Left kidney (tissue), 2 donors: ENCODE measurements around the gene TLK1. TPM values are rescaled to one million over a fixed set of nuclear protein-coding genes. Genes with fewer than 3 reads are reported as not detected.
A peak's percentile ranks its signal among the peaks of the same experiment; 100 is the strongest.
"Not testable (repeated sequence)": the region's sequence is repeated elsewhere in the genome, so short reads cannot be mapped to it uniquely, and the experiment has no call there.

Source experiments
- DNase-seq: peaks from one replicate; pipeline ENCODE4 v3.0.0-alpha.2; 2013
- polyA plus RNA-seq: library from polyadenylated mRNA; unstranded; fragments of 120-200 nt; gene quantifications from one replicate; pipeline ENCODE4 v1.2.1, GENCODE V29; 2013; ENCODE audit not compliant: insufficient read length

TLK1 gene
- polyA plus RNA-seq, 1 donor: 64.0 TPM

DNA sequence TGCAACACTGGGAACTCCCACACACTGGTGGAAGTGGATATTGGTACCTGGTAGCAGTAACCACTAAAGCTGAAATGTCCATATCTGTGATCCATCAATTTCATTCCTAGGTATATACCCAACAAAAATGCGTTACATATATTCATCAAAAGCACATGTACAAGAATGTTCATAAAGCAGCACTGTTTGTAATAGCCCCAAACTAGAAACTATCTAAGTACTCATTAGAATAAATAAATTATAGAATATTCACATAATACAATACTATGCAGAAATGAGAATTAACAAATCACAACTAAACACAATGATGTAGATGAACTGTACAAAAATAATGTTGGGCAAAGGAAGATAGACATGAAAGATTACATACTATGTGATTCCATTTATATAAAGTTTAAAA lies 11.1 kb upstream of the TLK1 start:
- no peak for DNase-seq

DNA sequence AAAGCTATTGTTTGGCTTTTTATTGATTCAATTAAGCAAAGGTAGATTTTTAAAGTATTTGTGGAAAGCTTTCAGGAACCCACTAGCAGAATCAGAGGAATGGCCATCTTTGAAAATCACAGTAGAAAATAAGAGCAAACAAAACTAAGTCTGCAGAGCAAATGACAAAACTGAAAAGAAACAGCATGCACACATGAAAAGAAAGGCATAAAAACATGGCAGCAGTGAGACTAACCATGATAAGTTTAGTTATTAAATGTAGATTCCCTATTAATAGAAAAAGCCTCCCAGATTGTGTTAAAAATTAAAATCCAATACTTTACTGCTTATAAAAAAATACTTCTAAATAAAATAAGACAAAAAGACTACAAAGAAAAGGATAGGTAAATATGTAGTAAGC lies 9.1 kb upstream of the TLK1 start:
- DNase-seq: no peak

DNA sequence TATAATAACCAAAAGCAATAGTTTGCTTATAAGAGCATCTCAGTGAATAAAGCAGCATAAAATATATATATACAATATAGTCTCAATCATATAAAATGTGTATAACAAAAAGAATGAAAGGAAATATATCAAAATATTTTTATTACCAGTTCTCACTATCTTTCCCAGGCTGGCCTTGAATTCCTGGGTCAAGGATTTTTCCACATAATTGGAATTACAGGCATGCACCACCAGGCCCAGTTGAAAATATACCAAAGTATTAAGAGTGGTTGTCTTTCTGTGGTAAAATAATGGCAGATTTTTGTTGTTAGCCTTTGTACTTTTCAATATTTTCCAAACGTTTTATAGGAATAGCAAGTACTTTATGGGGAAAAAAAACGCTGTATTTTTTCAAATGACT lies 8.6 kb upstream of the TLK1 start:
- DNase-seq: no peak

- DNase-seq: no peak
Observed at GRCh38 chr2:171167352-171167997, 6.8 kb upstream of the TLK1 start.

DNA sequence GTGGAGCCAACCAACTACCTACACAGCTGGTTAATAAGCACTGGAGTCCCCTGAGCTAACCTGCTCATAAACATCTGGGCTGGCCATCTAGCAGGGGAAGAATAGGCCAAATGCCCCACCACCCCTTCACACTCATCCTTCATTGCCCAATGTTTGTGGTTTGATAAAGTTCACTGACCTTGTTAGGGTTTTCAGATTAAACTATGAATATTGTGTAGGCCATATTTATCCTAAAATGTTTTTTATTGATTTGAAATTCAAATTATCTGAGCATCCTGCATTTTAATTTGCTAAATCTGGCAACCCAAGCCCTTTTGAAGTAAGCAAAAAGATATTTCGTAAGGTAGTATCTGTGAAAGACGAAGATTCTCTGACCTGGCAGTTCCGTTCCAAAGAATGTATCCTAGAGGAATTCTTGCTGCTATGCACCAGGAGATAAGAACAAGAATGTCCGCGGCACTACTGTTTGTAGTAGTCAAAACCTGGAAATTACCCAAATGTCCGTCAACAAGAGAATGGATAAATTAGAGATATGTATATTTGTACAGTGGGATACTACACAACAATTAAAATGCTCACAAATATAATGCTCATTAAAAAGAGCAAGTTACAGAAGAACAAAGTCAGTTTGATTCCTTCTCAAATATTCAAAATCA lies 5.8 kb upstream of the TLK1 start:
- no peak for DNase-seq

DNA sequence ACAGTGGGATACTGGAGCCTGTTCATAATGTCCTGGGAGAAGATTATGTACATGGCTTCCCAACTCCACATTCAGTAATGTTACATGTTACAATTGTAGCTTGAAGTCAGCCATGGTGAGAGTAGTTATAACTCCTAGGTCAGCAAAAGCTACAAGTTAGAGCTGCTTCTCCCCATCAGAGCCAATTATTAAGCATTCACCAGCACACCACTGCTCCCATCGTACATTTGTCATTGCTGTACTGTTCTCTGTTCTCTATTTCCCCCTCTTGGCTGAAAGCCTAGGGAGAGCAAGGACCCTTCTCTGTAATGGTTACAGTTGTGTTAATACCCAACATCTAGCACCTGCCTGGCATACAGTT lies 5.3 kb upstream of the TLK1 start:
- no peak for DNase-seq

- DNase-seq: no peak
Observed at GRCh38 chr2:171163261-171163660, 2.6 kb upstream of the TLK1 start.

GRCh38 chr2:171162522-171163197 lies 2.0 kb upstream of the TLK1 start:
- DNase-seq: not testable (repeated sequence)

DNA sequence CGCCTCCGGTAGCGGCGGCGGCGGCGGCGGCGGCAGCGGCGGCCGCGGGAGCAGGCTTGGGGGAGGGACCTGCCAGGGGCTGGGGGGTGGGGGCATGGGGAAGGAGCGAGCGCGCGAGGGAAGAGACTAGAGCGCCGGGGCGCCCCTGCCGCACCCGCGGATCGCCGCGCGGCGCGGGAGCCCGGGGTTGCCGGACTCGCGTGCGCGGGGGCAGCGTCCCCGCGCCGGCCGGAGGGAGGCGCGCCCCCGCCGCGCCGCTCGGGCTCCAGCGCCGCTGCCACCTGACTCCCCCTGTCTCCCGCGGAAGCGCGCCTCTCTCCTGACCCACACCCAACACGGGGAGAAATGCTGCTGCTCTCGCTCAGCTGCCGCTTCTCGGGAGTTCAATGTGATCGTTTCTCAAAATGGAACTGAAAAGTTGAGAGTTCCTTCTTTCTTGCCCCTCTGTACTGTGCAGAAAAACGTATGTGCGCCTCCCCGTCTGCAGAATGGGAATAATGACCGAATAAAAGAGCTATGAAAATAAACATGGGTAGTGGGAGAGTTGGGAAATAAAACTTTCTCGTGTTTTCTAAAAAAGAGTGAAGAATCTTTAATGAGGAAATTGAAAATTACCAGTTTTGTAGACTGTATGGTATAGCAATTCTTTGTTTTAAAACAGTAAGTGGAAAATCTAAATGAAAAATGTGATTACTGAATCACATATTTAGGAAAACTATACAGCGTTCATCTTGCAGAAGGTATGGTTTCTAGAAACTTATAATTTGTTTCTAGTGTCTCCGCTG lies 455 bp upstream of the TLK1 start:
- DNase-seq: peak; percentile 64

- DNase-seq: peak; percentile 66
Observed at GRCh38 chr2:171159372-171160118, 1.1 kb downstream of the TLK1 start.

GRCh38 chr2:171158790-171159371 lies 1.8 kb downstream of the TLK1 start:
- no peak for DNase-seq

DNA sequence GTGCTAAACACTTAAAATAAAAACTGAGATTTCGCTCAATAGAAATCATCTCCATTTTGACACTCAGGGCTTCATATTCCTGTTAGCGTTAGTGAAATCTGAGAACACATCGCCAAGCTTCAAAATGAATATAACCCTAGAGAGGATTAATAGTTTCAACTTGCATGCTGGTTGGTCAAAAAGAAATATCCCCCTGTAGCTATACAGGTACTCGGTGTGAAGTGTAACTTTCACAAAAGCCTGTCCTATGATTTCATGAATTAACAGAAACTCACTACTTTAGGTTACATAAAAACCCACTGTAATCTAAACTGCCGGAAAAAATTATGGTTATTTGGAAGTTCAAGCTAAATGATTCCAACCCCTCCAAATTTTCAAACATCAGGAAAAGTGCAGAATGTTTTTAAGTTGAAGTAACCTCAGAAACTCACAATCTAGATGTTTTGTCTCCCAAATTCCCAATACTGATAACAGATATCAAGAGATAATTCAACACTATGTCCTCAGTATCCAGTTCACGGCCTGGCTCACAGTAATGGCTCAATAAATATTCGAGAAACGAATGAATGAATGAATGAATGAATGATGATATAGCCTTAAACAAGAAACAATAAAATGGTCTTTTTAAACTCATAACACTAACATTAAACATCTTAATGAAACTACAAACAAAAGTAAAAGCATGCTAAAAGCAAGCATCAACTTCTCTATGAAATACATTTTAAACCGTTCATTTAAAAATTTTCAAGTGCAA lies 2.5 kb downstream of the TLK1 start:
- DNase-seq: no peak

- no peak for DNase-seq
Observed at GRCh38 chr2:171157109-171157500, 3.6 kb downstream of the TLK1 start.

DNA sequence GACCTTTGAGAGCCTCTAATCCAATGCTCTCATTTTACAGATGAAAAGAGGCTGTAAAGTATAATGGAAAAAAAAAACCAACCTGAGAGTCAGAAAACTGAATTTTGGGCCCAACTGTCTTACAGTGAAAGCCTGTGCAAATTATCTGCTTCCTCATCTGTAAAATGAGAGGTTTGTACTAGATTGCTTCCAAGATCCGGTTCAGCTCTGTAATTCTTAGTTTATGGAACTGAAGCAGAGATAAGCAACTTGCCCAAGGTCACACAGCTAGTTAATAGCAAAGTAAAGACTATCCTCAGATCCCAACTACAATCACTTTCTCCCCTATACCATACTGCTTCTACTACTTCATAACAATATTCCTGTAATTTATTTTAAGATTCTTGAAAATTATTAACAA lies 6.3 kb downstream of the TLK1 start:
- no peak for DNase-seq

GRCh38 chr2:171150694-171151285 lies 9.9 kb downstream of the TLK1 start:
- no peak for DNase-seq

DNA sequence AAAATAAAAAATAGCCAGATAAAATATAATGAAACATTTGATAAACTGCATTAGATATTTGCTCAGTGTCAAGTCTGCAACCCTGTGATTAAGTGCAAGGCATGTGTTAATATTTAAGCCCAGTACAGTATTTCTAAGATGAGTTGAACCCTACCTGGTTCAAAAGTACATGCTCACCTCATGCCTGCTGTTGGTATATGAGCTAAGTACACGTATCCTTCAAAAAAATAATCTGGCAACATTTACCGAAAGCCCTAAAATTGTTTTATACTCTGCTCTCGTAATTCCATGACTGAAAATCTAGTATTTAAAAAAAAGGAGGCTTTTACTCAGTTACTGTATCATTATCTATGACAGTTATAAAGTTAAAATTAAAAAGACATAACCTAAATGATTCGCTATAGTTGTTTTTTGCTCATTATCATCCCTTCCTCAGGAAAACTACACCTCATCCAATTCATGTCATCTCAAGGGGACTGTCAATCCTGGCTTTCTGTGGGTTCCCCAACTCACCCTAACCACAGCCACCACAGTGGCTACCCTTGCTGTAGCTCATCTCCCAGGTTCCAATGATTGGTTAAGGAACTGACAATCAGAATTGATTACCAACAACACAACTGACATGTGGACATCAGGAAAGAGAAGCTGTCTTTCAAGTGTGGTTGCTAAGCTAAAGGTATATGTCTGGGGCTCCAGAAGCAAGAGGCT lies 10.6 kb downstream of the TLK1 start:
- DNase-seq: no peak

GRCh38 chr2:171149171-171149938 lies 11.3 kb downstream of the TLK1 start:
- DNase-seq: no peak

GRCh38 chr2:171147081-171147480 lies 13.6 kb downstream of the TLK1 start:
- DNase-seq: no peak

DNA sequence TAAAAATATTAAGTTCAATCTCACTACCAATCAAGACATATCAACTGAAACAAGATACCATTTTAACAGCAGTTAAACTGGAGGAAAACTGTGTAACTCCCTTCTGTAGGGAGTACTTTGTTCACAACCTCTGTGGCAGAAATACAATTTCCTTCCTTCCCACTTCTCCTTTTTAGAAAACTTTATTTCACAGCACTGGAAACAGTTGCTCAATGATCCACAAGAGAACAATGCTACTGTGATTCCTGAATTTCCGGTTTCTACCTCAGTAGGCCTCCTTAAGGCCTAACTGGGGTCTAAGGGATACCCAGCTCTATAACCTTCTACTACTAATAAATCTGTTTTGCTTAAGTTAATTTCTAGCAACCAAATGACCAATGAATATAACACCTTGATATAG lies 14.1 kb downstream of the TLK1 start:
- no peak for DNase-seq
